ENCODE data around the gene CROCC2. TPM values are rescaled to one million over a fixed set of nuclear protein-coding genes. Genes with fewer than 3 reads are reported as not detected.

The CROCC2 gene
- total and polyA plus RNA-seq, 10 of the 15 experiments (the other 5 are each of a cell fraction or from before 2014, with no cell fraction given), result not detected

GRCh38 chr2:240985881-240986786, 80.0 kb downstream of the CROCC2 start:
- in situ Hi-C loops (cut with MboI) (no loop called here), intact Hi-C loops (cut with micrococcal nuclease; ENCODE audit: unreplicated experiment) (no loop called here)
- Histone ChIP-seq H3K9ac (ENCODE audit: control insufficient read depth, insufficient read depth, low read length) (no peak overlapping the region), H3K36me3 (ENCODE audit: control insufficient read depth in 2 of 2, insufficient read depth in 2 of 2, low read length in 1 of 2) (no peaks in the 10 kb centered on the region), H2AFZ (ENCODE audit: control insufficient read depth, low read depth, low read length) (no peak overlapping the region), H3K4me1 (ENCODE audit: control insufficient read depth, insufficient read depth, low read length) (peaks cover 13% of the 10 kb centered on the region), H3K79me2 (ENCODE audit: control insufficient read depth, insufficient read depth, low read length) (no peaks in the 10 kb centered on the region), H3K27me3 (replicated peaks in 1 of 2; ENCODE audit: control insufficient read depth in 2 of 2, insufficient read depth in 2 of 2, low read length in 1 of 2) (peaks cover 0 to 5% of the 10 kb centered on the region in 2 experiments; a peak in 2 of 4 replicates), H3K9me3 (replicated peaks; ENCODE audit: control insufficient read depth, insufficient read depth, low read length) (no peaks in the 10 kb centered on the region), H3K4me2 (ENCODE audit: control insufficient read depth, insufficient read depth) (no peak overlapping the region), H3K27ac (ENCODE audit: control insufficient read depth, insufficient read depth) (no peak overlapping the region), H3K4me3 (no peak overlapping the region), H4K20me1 (ENCODE audit: control insufficient read depth, insufficient read depth) (no peaks in the 10 kb centered on the region)
- ChIA-PET SMC1A (ENCODE audit: uncharacterized antibody, unreplicated experiment) (no interaction called here), RAD21 (ENCODE audit: unreplicated experiment) (interaction anchor here (1.1 kb wide), 1 partner anchor 165 kb away, joined by 3 read pairs; no protein-coding TSS in a partner anchor), POLR2A (no interaction called here), CTCF (interaction anchor here (0.5 kb wide), 1 partner anchor 37 kb away, joined by 4 read pairs; no protein-coding TSS in a partner anchor)
- 50% methylated on average over 16 of the region's 20 CpGs for WGBS (ENCODE audit: insufficient coverage, insufficient replicate concordance, low lambda C conversion rate, missing lambda C conversion rate)
- BruUV-seq (replicated peaks), result no TSS peak
- TF ChIP-seq BACH1 (IDR thresholded peaks at IDR 0.05; ENCODE audit: borderline replicate concordance), result no peak
- TF ChIP-seq ZSCAN29 (IDR thresholded peaks at IDR 0.05), result no peak
- DNase-seq (ENCODE audit: low read depth, low spot score), result no peak
- no peak for ATAC-seq
- no peak for FAIRE-seq

DNA sequence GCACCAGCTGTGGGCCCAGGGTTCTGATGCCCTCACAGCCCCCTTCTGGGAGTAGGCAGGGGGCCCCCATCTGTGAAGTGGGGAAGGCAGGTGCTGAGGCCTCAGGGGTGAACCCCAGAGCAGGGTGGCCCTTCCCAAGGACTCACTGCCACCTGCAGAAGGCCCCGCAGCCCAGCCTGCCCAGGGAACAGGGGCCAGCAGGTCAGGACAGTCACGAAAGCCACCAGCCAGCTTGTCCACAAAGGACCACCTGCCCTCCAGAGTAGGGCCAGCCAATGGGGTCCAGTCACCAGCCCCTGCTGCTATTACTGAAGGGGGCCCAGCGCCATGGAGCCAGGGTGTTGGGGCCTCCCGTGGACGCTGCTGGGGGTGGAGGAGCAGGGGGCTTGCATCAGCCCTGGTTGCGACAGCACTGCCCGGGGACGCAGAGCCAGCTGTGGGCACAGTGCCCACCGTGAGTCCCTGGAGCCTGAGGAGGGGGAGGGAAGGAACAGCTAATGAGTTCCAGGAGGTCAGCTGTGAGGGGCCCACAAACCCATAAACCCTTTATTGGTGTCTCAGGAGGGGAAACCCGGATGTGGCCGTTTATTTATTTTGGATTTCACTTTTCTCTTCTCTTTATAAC, 80.8 kb downstream of the CROCC2 start:
- Histone ChIP-seq H3K36me3 (ENCODE audit: control insufficient read depth in 2 of 2, insufficient read depth in 2 of 2, low read length in 1 of 2) (no peaks in the 10 kb centered on the region), H3K27ac (ENCODE audit: control insufficient read depth, insufficient read depth) (no peak overlapping the region), H3K79me2 (ENCODE audit: control insufficient read depth, insufficient read depth, low read length) (no peaks in the 10 kb centered on the region), H3K27me3 (replicated peaks in 1 of 2; ENCODE audit: control insufficient read depth in 2 of 2, insufficient read depth in 2 of 2, low read length in 1 of 2) (peaks cover 0 to 5% of the 10 kb centered on the region in 2 experiments; a peak in 2 of 4 replicates), H3K9me3 (replicated peaks; ENCODE audit: control insufficient read depth, insufficient read depth, low read length) (no peaks in the 10 kb centered on the region), H2AFZ (ENCODE audit: control insufficient read depth, low read depth, low read length) (no peak overlapping the region), H3K9ac (ENCODE audit: control insufficient read depth, insufficient read depth, low read length) (no peak overlapping the region), H3K4me2 (ENCODE audit: control insufficient read depth, insufficient read depth) (peak overlapping the region; percentile 17; the same call in 1 of the 2 replicates), H4K20me1 (ENCODE audit: control insufficient read depth, insufficient read depth) (no peaks in the 10 kb centered on the region), H3K4me3 (no peak overlapping the region), H3K4me1 (ENCODE audit: control insufficient read depth, insufficient read depth, low read length) (peaks cover 13% of the 10 kb centered on the region)
- ATAC-seq (no peak), DNase-seq (ENCODE audit: low read depth, low spot score) (no peak), FAIRE-seq (no peak)
- in situ Hi-C loops (cut with MboI) (no loop called here), intact Hi-C loops (cut with micrococcal nuclease; ENCODE audit: unreplicated experiment) (no loop called here)
- POLR2A ChIA-PET, result no interaction called here
- WGBS (ENCODE audit: insufficient coverage, insufficient replicate concordance, low lambda C conversion rate, missing lambda C conversion rate), result 43% methylated on average over 9 of the region's 11 CpGs
- TF ChIP-seq ZSCAN29 (IDR thresholded peaks at IDR 0.05), result no peak
- TF ChIP-seq, protein P1, sequence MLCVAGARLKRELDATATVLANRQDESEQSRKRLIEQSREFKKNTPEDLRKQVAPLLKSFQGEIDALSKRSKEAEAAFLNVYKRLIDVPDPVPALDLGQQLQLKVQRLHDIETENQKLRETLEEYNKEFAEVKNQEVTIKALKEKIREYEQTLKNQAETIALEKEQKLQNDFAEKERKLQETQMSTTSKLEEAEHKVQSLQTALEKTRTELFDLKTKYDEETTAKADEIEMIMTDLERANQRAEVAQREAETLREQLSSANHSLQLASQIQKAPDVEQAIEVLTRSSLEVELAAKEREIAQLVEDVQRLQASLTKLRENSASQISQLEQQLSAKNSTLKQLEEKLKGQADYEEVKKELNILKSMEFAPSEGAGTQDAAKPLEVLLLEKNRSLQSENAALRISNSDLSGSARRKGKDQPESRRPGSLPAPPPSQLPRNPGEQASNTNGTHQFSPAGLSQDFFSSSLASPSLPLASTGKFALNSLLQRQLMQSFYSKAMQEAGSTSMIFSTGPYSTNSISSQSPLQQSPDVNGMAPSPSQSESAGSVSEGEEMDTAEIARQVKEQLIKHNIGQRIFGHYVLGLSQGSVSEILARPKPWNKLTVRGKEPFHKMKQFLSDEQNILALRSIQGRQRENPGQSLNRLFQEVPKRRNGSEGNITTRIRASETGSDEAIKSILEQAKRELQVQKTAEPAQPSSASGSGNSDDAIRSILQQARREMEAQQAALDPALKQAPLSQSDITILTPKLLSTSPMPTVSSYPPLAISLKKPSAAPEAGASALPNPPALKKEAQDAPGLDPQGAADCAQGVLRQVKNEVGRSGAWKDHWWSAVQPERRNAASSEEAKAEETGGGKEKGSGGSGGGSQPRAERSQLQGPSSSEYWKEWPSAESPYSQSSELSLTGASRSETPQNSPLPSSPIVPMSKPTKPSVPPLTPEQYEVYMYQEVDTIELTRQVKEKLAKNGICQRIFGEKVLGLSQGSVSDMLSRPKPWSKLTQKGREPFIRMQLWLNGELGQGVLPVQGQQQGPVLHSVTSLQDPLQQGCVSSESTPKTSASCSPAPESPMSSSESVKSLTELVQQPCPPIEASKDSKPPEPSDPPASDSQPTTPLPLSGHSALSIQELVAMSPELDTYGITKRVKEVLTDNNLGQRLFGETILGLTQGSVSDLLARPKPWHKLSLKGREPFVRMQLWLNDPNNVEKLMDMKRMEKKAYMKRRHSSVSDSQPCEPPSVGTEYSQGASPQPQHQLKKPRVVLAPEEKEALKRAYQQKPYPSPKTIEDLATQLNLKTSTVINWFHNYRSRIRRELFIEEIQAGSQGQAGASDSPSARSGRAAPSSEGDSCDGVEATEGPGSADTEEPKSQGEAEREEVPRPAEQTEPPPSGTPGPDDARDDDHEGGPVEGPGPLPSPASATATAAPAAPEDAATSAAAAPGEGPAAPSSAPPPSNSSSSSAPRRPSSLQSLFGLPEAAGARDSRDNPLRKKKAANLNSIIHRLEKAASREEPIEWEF (IDR thresholded peaks at IDR 0.05; ENCODE audit: insufficient replicate concordance, low read depth, low read length), result no peak
- no peak for TF ChIP-seq TAF1 (IDR thresholded peaks at IDR 0.05; ENCODE audit: borderline replicate concordance, low read depth, low read length)
- no peak for TF ChIP-seq BRCA1 (IDR thresholded peaks at IDR 0.05; ENCODE audit: low read depth, low read length)
- SMC1A ChIA-PET (ENCODE audit: uncharacterized antibody, unreplicated experiment), result no interaction called here
- RAD21 ChIA-PET (ENCODE audit: unreplicated experiment), result interaction anchor here (1.1 kb wide), 1 partner anchor 164 kb away, joined by 3 read pairs; no protein-coding TSS in a partner anchor
- CTCF ChIA-PET, result no interaction called here
- BruUV-seq (replicated peaks), result no TSS peak

Measured in GM12878 (cell line).